HS-27A (cell line): ENCODE data around the gene TRPC3.
"Not testable (repeated sequence)": the region's sequence is repeated elsewhere in the genome, so short reads cannot be mapped to it uniquely, and the experiment has no call there.

Experiments
- DNase-seq: peaks from one replicate; pipeline ENCODE4 v3.0.0-alpha.2; 2012; ENCODE audit warnings: low read depth, missing footprints

The TRPC3 gene

DNA sequence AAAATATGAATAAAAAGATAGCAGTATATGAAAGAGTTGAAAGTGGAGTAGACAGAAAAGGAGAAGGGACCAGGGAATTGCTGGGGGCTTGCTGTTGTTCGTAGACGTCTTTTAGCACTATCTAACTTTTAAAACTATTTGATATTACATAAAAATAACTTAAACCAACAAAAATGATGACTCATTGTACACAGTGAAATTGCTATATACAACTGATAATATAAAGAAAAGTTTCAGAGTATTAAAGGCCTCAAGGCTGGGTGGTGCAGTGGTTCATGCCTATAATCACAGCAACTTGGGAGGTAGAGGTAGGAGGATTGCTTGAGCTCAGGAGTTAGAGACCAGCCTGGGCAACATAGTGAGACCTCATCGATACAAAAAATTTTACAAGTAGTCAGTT is 5.2 kb downstream of the TRPC3 start:
- DNase-seq, result no peak

DNA sequence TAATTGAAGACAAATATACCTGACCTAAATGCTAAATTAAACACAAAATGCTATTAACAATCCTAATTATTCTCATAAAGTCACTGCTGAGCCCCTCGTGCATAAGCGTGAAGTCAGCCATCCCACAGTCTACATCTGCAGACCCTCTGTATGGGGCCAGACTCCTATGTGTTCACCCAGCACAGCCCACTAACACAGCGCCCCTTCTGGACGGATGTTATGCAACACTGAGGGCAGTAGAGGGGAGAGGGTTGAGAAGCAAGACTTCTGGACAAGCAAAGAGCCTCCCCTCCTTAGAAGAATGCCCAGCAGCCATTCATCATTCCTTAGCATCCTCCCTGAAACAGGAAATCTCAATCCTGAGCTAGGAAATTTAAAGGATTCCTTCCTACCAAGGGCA is 7.9 kb downstream of the TRPC3 start:
- DNase-seq, result no peak

DNA sequence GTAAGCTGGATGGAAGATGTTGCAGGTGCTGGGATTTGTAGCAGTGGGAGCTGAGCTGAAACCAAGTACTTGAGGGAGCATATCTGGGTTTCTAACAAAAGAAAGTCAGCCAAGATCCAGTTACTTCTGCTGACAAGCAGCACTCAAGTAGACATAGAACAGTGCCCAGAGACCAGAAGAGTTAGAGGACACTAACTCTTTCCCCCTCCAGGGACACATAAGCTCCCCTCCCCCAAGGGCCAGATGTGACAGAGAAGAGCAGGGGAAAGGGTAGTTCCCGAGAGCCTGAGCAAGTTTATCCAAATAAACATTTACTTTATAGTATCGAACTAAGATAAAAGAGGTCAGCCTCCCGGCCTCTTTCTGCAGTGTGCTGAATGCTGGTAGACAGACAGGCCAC is 12.2 kb downstream of the TRPC3 start:
- DNase-seq, result no peak

DNA sequence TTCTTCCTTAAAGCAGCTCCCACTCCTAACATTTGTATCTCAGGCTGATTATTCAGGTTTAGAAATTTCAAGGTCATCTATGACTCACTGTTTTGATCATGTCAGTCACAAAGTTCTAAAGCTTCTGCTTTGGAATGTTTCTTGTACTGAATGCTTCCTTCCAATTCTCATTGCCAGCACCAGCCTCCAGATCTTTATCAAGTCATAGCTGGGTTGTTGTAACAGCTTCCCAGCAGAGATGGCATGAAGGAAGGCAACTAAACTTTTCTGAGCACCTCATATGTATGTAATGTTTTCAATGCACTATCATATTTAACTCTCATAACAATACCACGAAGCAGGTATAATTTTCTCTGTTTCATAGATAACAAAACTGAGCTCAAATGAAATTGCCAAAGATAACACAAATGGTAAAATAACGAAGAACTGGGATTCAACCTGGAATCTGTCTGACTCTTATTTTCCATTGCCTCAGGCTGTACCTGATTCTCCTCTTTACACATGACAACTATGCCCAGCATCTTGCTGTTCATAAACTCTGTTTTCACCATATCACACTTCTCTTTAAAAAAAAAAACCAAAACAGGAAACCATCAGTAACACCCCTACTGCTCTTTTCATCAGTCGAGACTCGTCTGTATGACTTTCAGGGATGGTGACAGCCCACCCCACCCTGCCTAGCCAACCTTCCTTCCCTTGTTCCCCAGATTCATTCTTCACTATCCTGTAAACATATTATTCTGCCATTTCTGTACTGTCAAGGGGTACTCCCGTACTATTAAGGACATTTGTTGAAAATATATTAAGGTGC is 13.4 kb downstream of the TRPC3 start:
- no peak for DNase-seq

DNA sequence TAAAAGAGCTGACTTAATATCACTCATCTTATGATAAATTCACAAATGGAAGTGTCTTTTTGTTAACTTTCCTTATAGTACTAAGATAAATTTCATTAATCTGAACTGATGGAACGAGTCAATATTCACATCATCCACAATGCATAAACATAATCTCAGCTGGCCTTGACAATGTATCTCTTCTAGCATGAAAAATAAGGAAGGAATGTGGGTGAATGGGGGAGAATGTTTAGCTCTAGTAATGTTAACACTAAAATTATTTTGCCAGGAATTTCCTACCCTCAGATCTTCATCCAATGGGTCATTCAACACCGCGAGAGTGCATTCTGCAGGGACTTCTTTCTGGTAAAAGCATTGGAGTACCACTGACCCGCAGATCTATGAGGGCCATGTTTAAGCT is 15.8 kb downstream of the TRPC3 start:
- DNase-seq, result no peak

DNA sequence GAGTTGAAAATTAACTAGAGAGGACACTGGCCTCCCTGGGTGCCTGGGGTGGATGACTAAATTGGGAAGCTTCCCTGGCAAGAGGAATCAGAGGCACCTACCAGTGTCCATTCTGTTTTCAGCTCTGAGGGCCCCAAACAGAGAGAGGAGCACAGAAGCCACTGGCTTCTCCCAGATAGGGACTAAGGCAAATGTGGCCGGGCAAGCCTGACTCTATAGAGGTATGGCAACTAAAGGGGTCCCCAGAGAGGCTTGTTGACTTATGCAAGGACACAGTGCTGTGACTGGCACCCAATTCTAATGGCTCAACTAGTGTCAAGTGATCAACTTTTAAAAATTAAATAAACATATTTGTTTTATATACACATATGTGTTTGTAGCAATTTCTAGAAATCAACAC is 17.2 kb downstream of the TRPC3 start:
- DNase-seq, result no peak

DNA sequence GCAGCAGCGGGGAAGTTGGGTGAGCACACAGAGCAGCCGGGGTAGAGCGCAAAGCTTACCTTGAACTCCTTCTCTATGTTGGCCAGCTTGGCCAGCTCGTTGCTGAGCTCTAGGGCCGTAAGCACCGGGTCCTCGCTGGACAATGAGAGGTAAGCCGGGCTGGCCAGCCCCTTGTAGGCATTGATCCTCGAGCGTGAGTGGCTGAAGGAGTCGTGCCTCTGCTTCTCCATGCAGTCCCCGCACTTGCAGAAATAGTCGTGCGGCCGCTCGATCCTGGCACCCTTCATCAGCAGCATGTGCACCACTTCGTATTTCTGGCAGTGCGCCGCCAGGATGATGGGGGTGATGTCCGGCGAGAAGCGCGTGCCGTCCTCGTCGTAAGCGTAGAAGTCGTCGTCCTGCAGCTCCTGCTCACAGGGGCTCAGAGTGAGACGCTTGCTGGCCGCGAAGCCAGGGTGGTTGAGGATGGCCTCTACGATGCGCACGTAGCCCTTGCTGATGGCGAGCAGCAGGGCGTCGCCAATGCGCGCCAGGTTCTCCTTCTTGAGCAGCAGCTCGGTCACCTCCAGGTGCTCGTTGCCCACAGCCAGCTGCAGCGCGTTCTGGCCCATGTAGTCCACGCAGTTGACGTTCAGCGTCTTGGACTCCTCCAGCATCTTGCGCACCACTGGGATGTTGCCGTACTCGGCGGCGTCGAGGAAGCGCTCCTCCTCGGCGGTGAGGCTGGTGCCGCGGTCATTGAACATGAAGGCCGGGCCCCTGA is 19.5 kb downstream of the TRPC3 start:
- no peak for DNase-seq

DNA sequence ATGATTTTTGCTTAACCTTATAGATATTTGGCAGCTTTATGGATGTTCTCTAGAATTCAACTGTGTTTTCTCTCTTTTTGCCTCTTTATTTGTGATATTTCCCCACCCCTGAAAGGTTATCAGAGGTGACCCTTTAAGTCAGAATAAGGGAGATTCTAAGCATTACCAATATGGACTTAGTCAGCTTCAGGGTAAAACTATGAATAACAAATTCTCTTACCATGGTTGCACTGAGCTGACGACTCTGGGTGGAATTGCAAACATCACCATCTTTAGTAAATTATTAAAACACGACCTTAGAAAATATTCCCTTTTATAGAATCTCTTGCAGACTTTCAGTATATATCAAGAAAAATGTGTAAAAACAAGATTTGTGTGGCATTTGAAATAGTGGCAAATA is 21.6 kb downstream of the TRPC3 start:
- no peak for DNase-seq

DNA sequence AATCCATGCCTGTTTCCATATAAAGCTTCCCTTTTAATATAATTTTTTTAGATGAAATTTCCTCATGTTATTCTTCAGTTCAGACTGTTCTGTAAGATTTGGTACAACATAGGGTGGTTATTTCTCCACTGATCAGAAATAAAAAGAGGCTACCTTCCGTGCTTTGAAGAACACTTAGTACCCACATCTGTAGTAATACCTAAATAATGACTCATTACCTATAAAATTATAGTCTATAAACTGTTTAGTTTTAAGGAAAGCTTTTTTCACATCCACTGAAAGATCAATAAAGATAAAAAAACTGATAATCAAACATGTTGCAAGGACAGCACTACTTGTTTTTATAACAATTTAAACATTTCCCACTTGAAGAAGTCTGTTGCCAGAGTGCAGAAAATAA is 23.9 kb downstream of the TRPC3 start:
- DNase-seq, result no peak

DNA sequence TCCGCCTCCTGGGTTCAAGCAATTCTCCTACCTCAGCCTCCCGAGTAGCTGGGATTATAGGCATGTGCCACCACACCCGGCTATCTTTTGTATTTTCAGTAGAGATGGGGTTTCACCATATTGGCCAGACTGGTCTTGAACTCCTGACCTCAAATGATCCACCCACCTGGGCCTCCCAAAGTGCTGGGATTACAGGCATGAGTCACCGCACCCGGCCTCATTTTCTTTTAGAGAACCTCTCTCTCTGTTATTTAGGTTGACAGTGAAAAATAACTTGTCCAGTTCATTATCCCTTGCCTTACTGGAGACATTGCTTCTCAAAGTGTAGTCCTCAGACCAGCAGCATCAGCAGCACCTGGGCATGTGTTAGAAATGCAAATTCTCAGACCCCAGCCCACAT is 25.4 kb downstream of the TRPC3 start:
- not testable (repeated sequence) for DNase-seq

DNA sequence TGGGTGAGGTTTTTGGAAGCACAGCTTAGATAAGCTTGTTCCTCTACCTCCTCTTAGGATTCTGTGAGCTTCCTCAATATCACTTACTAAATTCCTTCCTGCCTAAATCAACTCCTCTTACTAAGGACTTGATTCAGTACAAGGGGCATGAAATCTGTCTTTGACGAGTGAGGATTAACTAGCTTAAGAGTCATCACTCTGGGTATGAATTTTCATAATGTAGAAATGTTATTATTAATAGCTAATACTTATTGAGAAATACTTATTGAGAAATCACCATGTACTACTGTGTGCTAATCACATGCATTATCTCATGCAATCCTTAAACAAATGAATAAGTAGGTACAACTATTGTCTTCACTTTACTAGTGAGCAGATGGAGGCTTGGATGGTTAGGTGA is 28.6 kb downstream of the TRPC3 start:
- DNase-seq, result no peak

DNA sequence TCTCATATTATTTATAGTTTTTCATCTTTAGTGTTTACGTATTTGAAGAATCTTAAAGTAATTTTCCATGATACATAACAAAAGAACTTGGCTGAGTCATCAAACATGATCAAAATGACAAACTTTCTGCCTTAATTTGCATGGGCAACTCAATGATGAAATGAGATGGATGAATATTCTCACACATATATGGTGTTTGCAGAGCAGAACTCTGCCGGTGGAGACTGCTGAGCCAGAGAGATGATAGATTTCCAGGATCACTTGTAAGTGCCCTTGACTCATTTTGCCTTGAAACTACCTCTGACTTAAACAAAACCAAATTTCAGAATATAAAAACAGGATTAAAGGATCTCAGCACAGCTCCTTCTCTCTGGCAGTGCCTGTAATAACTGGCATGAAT is 38.2 kb downstream of the TRPC3 start:
- no peak for DNase-seq

DNA sequence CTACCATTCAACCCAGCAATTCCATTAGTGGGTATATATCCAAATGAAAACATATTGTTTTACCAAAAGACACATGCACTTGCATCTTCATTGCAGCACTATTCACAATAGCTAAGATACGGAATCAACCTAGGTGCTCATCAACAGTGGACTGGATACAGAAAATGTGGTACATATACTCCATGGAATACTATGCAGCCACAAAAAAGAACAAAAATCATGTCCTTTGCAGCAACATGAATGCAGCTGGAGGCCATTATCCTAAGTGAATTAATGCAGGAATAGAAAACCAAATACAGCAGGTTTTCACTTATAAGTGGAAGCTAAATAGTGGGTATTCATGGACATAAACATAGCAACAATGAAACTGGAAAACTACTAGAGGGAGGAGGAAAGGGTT is 43.5 kb downstream of the TRPC3 start:
- no peak for DNase-seq

DNA sequence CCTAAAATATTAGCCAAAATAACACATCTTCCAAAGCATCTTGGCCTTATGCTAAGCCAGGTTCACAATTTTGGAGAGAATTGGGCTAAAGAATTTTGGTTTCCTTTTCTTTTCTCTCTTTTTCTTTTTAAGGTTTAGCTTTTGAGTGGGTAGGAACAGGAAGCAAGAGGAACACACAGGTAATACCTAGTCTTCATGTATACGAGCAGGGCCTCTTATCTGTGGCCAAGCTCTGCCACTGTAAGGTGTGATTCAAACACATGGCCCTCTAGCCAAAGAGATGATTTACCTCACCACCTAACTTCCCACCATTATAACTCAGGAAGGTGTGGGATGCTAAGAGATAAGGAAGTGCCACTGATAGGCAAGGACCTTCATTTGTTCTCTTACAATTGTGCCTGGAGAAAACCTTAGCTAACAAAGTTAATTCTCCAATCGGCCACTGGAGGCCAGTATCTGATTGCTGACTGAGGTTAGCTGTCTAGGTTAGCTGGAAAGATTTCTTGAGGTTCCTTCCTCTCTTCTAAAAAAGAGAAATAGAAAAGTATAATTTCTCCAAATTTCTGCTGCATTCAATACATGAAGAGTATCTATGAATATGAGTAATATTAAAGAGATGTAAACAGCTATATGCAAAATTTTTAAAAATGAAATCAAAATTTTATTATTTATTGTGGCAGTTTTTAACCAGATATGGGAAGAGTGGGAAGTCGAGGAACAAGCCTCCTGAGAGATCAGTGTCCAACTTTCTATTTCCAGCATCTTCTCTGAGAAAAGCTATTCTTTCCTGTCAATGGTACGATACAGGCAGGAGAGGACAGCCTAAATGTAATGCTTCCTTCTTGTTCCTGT is 51.5 kb downstream of the TRPC3 start:
- DNase-seq, result peak; percentile 9

DNA sequence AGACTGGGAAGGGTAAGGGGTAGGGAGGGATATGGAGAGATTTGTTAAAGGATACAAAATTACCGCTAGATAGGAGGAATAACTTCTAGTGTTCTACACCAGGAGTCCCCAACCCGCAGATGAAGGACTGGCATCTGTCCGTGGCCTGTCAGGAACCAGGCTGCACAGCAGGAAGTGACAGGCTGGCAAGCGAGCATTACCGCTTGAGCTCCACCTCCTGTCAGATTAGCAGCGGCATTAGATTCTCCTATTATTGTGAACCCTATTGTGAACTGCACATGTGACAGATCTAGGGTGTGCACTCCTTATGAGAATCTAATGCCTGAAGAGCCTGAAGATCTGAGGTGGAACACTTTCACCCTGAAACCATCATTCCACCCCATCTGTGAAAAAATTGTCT is 53.7 kb downstream of the TRPC3 start:
- no peak for DNase-seq

DNA sequence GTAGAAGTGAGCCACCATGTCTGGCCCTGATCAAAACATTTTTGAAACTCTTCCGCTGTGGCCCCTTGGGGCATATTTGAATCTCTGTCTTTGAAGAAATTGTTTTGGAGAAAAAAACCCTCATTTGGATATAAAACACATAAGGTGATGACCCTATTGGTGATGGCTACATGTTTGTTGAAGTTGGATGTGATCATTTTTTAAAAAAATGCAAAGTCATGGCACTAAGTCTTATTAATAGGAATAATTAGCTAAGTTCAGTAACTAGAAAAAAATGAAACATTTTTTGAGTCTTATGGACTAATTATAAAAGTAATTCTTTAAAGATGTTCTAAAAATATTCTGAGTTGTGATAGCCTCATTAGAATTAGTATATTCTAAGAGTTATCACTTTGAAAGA is 63.7 kb downstream of the TRPC3 start:
- no peak for DNase-seq

DNA sequence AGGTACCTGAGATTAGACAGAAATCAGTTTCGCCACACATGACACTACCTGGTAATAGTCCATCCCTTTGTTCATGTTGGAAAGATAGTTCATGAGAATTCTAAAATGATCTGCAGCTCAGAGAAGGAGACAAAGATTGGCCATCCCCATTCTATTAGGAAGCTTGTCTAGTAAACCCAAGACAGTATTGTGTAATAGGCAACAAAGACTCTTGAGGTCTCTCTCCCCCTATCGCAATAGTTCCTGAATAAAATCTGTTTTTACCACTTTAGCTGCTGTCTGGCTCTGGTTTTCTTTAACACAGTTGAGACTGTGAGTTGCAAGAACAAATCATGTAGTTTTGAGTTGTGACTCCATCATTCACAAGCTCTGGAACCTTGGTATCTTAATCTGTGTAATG is 66.7 kb downstream of the TRPC3 start:
- no peak for DNase-seq

DNA sequence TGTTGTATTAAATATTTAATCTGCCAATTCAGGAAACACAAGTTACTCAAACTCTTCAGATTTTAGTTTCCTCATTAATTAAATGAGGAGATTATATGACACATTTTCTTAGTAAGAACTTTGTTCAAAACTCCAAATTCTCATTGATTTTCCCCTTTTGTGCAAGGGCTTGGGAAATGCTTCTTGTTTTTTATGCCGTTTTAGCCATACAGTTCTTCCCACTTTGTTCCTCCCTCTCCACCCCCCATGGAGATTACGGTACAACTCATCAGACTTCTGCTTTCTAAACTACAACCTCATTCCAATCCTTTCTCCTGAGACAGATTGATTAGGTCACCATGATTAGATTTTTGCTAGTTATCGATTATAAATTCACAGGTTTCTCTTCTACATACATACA is 70.7 kb downstream of the TRPC3 start:
- DNase-seq, result no peak

DNA sequence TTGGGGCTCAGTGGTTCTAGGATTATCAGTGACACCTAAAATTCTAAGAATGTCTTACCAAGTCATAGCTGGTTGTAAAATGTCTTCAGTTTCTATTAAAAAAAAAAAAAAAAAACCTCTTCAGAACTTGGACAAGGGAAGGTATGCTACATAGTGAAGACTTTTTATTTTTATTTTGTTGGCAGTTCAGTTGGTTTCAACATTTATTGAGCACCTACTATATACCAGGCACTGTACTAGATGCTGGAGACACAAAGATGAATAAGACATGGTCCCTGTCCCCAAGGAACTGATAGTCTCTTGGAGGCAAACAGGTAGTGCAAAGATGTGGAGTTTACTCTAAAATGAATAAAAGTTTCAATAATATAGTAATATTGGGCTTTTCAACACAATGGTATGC is 72.7 kb downstream of the TRPC3 start:
- no peak for DNase-seq

DNA sequence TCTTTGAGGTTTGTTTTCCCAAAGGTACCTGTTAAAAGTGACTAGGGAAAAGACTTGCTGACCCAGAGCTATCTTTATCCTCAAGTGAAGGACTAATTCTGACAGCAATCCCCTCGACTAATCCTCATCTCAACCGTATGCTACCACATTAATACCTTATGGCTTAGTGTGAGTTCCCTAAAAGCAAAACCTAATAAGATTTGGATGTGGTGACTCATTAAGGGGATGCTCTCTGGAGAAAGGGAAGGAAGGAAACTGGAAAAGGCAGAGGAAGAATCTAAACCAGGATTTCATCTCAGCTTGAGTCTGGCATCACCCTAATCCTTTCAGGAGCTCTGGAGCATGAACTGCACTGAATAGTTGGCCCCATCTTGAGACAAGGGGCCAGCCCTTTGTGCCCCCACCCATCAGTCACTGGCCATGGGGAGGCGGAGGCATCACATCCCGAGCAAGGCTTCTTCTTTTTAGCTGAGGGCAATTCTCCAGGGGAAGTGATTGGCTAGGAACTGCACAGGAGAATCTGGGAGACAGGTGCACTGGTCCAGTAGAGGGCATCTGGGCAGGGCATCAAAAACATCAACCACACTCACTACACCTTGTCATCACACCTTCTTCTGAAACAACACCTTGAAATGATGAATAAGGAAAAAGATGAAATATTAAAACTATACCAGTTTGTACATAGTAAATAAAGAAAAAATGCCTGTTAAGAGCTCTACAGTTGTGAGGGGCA is 74.7 kb downstream of the TRPC3 start:
- DNase-seq, result no peak

DNA sequence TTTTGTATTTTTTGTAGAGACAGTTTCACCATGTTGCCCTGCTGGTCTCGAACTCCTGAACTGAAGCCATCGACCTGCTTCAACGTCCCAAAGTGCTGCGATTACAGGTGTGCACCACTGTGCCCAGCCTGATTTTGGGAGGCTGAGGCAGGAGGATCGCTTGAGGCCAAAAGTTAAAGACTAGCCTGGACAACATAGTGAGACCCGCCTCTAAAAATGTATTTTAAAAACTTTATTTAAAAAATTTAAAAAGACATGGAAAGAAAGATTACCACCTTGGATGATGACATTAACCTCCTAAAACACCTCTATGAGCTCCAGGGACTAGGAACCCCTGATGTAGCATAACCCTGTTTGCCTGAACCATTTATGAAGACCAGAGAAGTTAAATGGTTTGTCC is 75.8 kb downstream of the TRPC3 start:
- DNase-seq, result no peak

DNA sequence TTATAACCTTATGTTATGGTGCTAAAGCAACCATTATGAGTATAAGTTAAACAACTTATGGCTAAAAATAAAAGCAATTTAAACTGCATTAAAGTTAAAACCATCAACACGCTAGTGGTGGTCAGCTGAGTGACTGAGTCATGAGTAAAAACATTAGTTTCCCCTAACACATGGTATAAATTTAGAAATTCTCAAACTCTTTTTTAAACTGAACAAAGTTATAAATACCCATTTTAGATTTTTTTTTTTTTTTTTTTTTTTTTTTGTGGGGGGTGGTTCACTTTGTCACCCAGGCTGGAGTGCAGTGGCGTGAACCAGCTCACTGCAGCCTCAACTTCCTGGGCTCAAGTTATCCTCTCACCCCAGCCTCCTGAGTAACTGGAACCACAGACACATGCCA is 76.2 kb downstream of the TRPC3 start:
- DNase-seq, result no peak
